Measurements from ENCODE around the gene UFD1. TPM values are rescaled to one million over a fixed set of nuclear protein-coding genes. Genes with fewer than 3 reads are reported as not detected.
A peak's percentile ranks its signal among the peaks of the same experiment; 100 is the strongest.

The UFD1 gene
- total and polyA plus RNA-seq, 9 of the 15 experiments (the other 6 are each of a cell fraction or from before 2014, with no cell fraction given) = 238 to 645 (median 363) TPM

GRCh38 chr22:19445279-19445982 is 33.6 kb downstream of the UFD1 start (continued):
- TF ChIP-seq RFX7 (CRISPR knock-in tag; IDR thresholded peaks at IDR 0.05) (peak; percentile 33; the same call in 1 of the 2 replicates), MLLT1 (IDR thresholded peaks at IDR 0.05) (peak in 1 of 2 experiments; percentile 61; a peak in 1 of 4 replicates), ZNF436 (CRISPR knock-in tag; IDR thresholded peaks at IDR 0.05) (0 out of 2 replicates have a peak, but pooled peaks have one; percentile 12), STAT6 (CRISPR knock-in tag; IDR thresholded peaks at IDR 0.05) (0 out of 2 replicates have a peak, but pooled peaks have one; percentile 30), BCLAF1 (IDR thresholded peaks at IDR 0.05; ENCODE audit: borderline replicate concordance in 1 of 2, control insufficient read depth in 1 of 2, low read depth in 2 of 2, low read length in 1 of 2) (peak in 1 of 2 experiments; percentile 67; a peak in 1 of 4 replicates), KAT8 (IDR thresholded peaks at IDR 0.05; ENCODE audit: low read depth) (peak; percentile 9; the same call in 1 of the 2 replicates), RBFOX2 (IDR thresholded peaks at IDR 0.05; ENCODE audit: low read depth, low read length) (peak; percentile 19; the same call in 1 of the 2 replicates), POLR2AphosphoS5 (IDR thresholded peaks at IDR 0.05; ENCODE audit: control insufficient read depth, insufficient read depth, low read depth, low read length) (peak; percentile 11; the same call in 1 of the 2 replicates), BCOR (IDR thresholded peaks at IDR 0.05) (peak; percentile 29; the same call in 1 of the 2 replicates), POLR2H (tag; IDR thresholded peaks at IDR 0.05; ENCODE audit: low read depth) (peak; percentile 29; the same call in 1 of the 2 replicates), HSF4 (CRISPR knock-in tag; IDR thresholded peaks at IDR 0.05; ENCODE audit: borderline replicate concordance) (0 out of 2 replicates have a peak, but pooled peaks have one; percentile 45)
